SW480 (cell line): ENCODE data around the gene CHCHD1.
A peak's percentile ranks its signal among the peaks of the same experiment; 100 is the strongest.
"Not testable (repeated sequence)": the region's sequence is repeated elsewhere in the genome, so short reads cannot be mapped to it uniquely, and the experiment has no call there.

ENCODE experiments used
- DNase-seq: peaks from one replicate; pipeline ENCODE4 v3.0.0-alpha.2; 2016; ENCODE audit warnings: low spot score

Gene CHCHD1

GRCh38 chr10:73813333-73813732 lies 31.5 kb downstream of the CHCHD1 start:
- no peak for DNase-seq

GRCh38 chr10:73814276-73814895 lies 32.5 kb downstream of the CHCHD1 start:
- no peak for DNase-seq

DNA sequence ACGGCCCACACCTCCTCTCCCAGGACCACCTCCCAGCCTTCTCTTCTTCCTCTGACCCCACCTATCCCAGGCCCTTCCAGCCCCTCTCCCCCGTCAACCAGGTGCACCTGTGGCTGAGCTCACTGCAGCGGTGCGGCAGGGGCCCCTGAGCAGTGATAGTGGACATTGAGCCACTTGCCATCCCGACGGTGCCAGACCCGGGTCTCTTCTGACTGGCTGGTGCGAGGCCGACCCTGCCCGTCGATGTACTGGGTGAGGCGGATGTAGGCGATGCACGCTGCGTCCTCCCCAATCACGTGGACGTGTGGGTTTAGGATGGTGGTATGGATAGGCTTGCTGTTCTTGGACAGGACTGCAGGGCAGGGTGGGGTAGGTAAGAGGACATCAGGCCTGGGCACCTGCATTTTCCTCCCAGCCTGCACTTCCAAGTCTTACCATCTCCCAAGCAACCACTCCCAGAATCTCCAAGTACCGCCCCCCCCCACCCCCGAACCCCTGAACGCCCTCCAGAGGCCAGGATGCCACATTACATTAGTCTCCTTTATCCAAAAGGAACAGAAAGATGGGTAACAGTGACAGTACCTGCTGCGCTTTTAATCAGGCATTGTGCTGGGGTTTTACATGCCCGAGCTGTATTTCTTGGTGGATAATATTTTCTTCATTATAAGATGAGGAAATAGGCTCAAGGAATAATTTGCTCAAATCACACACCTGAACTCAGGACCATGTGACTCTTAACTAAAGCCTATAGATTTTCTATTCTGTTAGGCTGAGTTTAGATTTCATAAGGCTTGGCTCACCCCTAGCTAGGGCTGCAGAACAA lies 33.3 kb downstream of the CHCHD1 start:
- DNase-seq: peak; percentile 4

- no peak for DNase-seq
Measured at GRCh38 chr10:73815719-73816030, 33.8 kb downstream of the CHCHD1 start.

GRCh38 chr10:73816917-73817729 lies 35.3 kb downstream of the CHCHD1 start:
- DNase-seq: no peak

GRCh38 chr10:73817826-73818225 lies 36.0 kb downstream of the CHCHD1 start:
- no peak for DNase-seq

DNA sequence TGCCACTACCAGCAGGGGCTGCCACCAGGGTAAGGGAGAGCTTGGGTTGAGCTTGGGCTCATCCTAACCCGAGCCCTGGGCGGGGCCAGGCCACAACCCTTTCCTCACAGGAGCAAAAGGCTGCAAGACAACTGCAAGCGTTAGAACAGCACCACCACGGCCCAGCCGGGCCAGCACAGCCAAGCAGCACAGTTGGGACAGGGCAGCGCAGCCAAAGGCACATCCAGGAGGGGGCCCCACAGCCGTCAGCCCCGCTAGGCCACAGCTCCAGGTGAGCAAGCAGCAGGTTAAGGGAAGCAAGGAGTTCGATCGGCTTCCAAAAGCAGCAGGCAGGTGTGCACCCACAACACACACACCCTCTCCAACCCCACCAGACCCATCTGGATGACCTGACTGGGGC lies 36.6 kb downstream of the CHCHD1 start:
- DNase-seq: no peak

DNA sequence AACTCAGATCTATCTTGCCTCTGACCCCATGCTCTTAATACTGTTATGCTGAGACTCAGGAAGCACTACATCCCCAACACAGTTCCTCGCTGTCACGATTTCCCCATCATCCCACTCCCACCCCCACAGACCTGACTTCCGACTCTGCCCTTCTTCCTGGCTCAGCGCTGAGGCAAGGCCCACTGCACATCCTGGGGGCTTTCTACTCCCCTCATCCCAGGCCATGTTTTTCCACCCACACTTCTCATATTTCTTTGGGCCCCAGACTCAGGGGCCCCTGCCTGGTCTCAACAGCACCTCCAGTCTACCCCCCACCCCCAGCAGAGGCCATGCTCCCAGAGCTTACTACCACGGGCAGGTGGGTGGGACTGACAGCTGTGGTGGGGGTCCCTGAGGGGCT lies 37.2 kb downstream of the CHCHD1 start:
- no peak for DNase-seq

GRCh38 chr10:73819513-73820093 lies 37.8 kb downstream of the CHCHD1 start:
- DNase-seq: no peak

DNA sequence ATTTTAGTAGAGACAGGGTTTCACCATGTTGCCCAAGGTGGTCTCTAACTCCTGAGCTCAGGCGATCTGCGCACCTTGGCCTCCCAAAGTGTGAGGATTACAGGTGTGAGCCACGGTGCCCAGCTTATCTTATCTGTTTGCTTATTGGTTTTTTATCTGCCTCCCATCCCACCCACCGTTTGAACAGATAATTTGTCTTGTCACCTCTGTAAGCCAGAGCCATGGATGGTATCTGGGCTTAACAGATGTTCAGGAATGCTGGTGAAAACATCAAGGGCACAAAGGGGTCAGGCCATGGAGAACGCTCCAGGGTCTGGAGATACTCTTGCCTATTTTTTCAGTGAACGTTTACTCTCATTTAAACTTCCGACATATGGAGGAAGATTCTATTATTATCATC lies 41.5 kb downstream of the CHCHD1 start:
- no peak for DNase-seq

- no peak for DNase-seq
Measured at GRCh38 chr10:73824146-73824725, 42.4 kb downstream of the CHCHD1 start.

GRCh38 chr10:73827346-73828089 lies 45.7 kb downstream of the CHCHD1 start:
- no peak for DNase-seq

GRCh38 chr10:73828161-73828560 lies 46.3 kb downstream of the CHCHD1 start:
- no peak for DNase-seq

DNA sequence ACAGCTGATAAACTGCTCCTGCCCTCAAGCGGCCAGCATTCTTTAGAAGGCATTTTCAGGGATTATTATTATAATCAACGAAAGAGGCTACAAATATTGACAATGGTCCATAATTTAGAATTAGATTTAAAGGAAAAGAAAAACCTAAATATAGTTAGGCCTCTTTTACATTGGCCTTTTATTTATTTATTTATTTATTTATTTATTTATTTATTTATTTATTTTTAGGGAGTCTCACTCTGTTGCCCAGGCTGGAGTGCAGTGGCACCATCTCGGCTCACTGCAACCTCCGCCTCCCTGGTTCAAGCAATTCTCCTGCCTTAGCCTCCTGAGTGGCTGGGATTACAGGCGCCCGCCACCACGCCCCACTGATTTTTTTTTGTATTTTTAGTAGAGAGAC lies 47.2 kb downstream of the CHCHD1 start:
- DNase-seq: not testable (repeated sequence)
